Activated T-cell treated with anti-CD3 and anti-CD28 coated beads for 4 hours (primary cell): ENCODE data around the gene GIMAP8.
A peak's percentile ranks its signal among the peaks of the same experiment; 100 is the strongest.

Experiments
- DNase-seq: peaks from one replicate; pipeline ENCODE4 v3.0.0-alpha.2; 2020

The GIMAP8 gene

DNA sequence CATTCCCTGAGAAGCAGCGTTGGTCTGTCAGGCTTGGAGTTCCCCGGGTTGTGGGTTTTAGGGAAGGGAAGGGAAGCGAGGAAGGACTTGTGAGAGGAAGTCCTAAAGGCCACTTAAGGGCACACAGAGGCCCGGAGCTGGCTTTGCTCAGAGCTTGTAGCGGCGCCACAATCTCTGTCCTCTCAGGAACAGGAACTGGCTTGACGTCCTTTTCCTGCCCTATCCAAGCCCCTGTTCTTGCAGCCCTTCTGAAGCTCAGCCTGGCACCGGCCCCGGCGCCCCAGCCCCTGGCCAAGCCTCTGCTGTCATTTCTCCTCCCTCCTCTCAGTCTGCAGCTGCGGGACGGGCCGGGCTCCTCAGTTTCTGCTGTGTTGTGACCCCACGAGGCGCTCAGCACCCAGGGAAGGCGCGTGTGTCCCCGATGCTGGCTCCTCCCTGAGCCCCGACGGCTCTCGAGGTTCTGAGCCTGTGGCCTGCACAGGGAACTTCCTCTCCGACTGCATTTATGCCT, at the start of gene GIMAP8:
TSS of gene GIMAP8 (plus strand) at position 140 of the 511 bp plus-strand sequence. CDS start 16,069 bp downstream, outside the sequence.
- DNase-seq, result no peak

DNA sequence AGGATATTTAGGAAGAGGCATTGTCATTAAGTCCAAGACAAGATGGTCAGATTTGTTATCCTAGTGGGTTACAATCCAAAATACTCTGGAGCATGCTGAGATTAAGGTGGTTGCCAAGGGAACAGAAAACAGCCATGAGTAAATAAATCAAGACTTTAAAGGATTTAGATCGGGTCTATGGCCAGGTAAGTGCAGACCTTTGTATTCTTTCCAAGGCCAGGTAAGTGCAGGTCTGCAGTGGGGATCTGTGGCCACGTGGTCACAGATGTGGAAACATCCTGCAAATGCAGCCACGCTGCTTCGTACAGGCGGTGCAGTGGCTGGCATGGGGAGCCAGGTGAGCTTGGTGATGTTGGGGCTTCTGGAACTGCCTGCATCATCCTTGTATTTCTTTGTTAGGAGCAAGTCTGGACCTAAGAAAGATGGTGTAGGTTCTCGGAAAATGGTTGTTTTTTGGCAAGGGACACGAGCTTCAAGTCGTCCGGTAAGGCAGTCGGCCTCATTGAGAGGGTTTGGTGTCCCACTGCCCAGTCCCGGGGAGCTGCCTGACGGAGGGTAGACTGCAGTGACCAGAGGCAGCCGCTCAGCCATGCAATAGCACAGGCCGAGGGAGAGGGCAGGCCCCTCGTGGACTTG, 49.5 kb upstream of the GIMAP8 start:
- DNase-seq, result no peak

DNA sequence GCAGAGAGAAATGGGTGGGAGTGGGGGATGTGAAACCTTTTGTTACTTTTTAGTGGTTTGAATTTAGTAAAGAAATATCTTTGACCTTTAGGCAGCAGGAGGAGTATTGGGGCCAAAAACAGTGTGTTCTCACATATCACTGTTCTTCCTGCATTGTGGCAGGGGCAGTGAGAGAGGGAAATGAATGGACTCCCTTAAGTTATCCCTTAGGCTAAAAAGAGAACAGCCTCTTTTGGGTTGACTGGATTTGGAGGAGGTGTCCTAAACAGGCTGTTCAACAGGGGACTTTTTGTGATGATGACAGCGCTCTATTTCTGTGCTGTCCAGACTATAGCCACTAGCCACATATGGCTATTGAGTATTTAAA, 49.0 kb upstream of the GIMAP8 start:
- no peak for DNase-seq

DNA sequence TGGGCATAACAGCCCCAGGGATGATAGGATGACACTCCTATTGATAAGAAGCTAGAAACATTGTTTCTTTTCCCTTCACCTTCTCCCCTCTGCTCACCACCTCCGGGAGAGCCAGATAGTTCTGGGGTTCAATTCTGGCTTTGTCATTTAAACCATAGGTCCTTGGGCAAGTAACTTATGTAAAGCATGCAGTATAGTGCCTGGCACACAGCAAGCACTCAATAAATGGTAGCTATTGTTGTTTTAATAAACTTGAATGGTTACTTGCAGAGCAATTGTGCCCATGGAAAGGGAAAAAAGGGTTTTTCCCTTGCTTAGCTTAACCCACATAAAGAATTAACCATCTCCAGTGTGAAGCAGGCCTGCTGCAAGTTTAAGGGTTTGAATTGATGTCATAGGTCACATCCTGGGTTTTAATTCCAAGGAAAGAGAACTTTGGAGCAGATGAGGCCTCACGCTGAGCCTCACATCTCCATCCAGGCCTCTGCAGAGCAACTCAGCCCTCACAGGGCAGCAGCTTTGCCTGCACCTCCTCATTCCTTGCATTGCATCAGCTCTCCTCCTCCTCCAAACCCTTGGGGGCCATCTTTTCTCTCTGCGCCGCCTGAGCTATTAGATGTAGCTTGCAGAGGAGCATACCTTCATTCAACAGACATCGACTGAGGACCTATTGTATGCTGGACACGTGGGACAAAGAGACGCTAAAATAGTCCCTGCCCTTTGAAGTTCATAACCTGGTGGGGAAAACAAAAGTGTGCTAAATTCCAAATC, 48.4 kb upstream of the GIMAP8 start:
- DNase-seq, result no peak

DNA sequence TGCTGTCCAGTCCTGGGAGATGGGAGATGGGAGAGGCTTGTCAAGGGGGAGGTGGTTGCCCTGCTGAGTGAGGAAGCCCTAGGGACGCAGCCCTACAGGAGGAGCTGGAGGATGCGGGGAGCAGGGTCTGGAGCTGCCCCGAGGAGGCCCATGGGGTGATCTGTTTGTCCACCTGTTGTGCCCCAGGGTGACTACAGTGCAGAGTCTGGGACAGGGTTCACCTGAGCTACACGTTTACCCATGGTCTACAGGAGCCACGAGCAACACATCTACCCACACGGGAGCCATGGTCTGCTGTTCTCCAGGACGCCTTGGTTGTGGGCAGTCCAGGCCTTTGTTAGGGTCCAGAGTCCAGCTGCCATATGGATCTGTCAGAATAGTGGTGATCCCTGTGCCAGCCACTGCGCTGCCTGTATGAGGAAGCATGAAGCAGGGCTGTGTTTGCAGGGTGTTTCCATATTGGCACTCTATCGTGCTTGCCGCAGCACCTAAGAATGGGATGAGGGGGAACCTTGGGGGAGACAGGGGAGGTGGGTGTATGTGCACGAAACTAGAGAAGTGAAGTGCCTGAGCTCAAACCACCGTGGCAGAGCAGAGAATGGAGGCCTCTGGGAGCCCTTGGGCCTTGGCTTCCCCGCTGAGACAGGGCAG, 47.6 kb upstream of the GIMAP8 start:
- no peak for DNase-seq

- no peak for DNase-seq
Observed at GRCh38 chr7:150403376-150404171, 46.9 kb upstream of the GIMAP8 start.

GRCh38 chr7:150404172-150404804, 46.1 kb upstream of the GIMAP8 start:
- no peak for DNase-seq

DNA sequence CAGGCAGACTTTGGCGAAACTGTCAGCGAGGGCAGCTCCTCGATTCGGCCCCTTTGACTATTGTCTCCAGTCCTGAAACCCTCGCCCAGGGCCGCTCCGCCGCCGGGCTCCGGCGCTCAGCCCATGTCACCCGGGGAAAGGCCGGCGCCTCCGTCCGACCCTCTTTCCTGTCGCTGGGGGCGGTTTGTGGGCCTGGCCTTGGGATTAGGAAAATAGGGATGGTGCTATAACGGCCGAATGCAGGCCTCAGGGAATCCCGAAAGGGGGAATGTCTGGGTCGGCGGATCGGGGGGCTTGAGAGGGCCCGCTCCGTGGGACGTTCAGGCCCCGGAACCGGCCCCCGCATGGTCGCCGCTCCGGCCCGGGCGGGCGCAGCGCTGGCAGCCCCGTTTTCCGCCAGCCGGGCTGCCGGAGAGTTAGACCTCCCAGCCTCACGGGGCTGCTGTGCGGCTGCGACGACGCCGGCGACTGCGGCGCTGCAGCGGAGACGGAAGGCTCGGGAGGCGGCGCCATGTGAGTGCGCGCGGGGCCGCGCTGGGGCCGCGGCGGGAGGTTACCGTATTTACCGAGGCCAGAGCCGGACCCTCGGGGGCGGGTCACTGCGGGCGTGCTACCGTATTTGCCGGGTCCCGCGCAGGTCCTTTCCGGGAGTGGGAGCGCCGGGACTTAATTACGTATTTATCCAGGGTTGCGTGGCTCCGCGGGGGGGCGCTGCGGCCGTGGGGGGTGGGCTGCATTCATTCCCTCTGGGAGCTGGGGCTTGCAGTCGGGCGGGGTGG, 45.4 kb upstream of the GIMAP8 start:
- DNase-seq, result peak; percentile 48

- peak; percentile 8 for DNase-seq
Observed at GRCh38 chr7:150405584-150406311, 44.7 kb upstream of the GIMAP8 start.

DNA sequence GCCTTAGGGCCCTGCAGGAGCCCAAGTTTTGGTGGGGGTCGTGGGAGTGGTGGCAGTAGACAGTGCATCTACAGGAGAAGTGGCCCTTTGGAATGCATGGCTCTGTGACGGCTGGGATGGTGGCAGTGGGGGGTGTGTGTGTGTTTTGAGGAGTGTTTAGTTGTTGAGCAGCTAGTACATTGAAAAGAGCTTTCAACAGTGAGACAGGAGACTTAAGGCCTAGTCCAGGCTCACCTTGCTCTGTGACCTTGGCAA, 44.2 kb upstream of the GIMAP8 start:
- no peak for DNase-seq

DNA sequence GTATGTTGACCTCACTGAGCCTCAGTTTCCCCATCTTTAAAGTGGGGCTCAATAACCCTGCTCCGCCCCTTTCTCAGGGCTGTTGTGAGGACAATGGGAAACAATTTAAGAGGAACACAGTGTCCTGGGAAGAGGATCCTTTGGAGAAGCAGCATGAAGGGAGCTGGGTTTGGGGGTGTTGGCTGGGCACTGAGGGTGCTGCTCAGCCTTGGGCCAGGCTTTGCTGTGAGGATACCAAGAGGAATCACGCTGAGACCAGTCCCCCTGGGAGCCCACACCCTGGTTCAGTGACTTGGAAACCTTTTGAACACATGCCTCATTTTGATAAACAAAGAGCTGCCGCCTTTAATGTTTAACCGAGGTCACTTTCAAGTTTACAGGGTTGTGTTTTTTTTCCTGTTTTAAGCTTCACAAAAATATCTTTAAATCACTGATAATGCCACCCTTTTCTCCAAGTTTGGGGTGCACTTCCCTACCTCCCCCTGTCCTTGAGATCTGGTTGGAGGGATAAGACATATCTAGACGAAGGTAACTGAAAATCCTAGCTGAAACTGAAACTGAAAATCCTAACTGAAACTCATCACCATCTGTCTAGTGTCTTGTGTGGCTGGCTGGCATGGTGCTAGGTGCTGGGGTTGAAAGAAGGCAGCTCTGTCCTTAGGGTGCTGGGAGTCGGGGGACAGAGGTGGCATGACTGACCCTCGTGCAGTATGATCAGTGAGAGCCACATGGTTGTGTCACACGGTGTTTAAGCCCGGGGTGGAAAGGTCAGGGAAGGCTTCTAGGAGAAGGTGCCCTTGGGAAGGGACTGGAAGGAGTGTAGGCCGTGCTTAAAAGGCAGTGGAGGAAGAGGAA, 43.6 kb upstream of the GIMAP8 start:
- peak; percentile 17 for DNase-seq

DNA sequence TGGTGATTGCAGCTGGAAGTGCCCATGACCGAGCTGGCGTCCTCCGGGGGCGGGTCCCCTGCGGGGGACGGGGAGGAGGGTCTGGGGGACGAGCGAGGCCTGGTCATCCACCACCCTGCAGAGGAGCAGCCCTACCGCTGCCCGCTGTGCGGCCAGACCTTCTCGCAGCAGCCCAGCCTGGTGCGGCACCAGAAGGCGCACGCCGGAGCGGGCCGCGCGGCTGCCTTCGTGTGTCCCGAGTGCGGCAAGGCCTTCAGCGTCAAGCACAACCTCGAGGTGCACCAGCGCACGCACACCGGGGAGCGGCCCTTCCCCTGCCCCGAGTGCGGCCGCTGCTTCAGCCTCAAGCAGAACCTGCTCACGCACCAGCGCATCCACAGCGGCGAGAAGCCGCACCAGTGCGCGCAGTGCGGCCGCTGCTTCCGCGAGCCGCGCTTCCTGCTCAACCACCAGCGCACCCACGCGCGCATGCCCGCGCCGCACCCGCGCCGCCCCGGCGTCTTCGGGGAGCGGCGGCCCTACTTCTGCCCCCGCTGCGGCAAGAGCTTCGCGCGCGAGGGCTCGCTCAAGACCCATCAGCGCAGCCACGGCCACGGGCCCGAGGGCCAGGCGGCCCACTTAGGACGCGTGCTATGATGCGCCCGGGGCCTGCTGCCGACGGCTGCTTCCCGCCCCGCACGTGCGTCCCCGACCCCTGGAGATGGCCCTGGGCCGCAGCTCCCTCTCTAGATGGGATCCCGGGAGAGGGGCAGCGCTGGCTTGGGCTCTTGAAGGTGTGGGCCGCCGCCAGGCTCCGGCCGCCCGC, 42.6 kb upstream of the GIMAP8 start:
- DNase-seq, result no peak

GRCh38 chr7:150408393-150409299, 41.8 kb upstream of the GIMAP8 start:
- DNase-seq, result no peak

GRCh38 chr7:150409300-150410030, 41.0 kb upstream of the GIMAP8 start:
- no peak for DNase-seq

DNA sequence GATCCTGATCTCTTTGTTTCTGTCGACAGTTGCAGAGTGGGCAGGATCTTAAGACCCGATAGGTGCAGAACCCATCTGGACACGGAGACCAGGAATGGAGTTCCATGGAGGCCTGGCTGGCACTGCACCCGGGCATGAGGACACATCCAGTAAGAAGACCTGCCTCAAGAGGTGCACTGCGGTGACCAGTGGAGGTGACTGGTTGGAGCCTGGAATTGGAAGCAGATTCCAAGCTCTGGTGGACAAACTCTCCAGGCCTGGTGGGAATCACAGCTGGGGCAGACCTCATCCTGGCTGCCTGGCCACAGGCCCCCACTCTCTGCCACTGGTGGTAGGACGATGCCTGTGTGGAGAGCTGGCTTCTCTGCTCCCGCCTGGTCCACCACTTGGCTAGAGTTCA, 40.3 kb upstream of the GIMAP8 start:
- no peak for DNase-seq

GRCh38 chr7:150410680-150411346, 39.6 kb upstream of the GIMAP8 start:
- DNase-seq, result no peak

- no peak for DNase-seq
Observed at GRCh38 chr7:150411606-150412005, 38.8 kb upstream of the GIMAP8 start.
